ENCODE measurements around the gene FBXW5. TPM values are rescaled to one million over a fixed set of nuclear protein-coding genes. Genes with fewer than 3 reads are reported as not detected.

Gene FBXW5
- total and polyA plus RNA-seq, 2 donors (not counting 3 experiments of a cell fraction or from before 2014, with no cell fraction given), result 97.3 to 151 TPM

GRCh38 chr9:136903041-136903554 is 41.4 kb downstream of the FBXW5 start:
- H3K9ac ChIP-seq (replicated peaks; ENCODE audit: extremely low read depth, insufficient read depth, low read length), result no peak overlapping the region
- no peak for FAIRE-seq
- intact Hi-C loops (cut with micrococcal nuclease), result no loop called here
- H4K20me1 ChIP-seq (replicated peaks; ENCODE audit: control insufficient read depth, extremely low read depth, insufficient read depth, low read length), result no peaks in the 10 kb centered on the region
- DNase-seq (ENCODE audit: low read depth, low spot score), result no peak
- no peak overlapping the region for H3K4me3 ChIP-seq (replicated peaks in 1 of 3; ENCODE audit: insufficient read depth in 1 of 3, low read depth in 1 of 3, low read length in 3 of 3)
- dilution Hi-C loops (cut with MboI; ENCODE audit: extremely low pct_ligation_motif_present, low sequenced_read_pairs), result no loop called here
- no peaks in the 10 kb centered on the region for H3K79me2 ChIP-seq (ENCODE audit: control insufficient read depth, insufficient read depth, low read length)
- peaks cover 6 to 27% of the 10 kb centered on the region in 2 experiments for H3K36me3 ChIP-seq (ENCODE audit: control insufficient read depth in 2 of 2, extremely low read depth in 1 of 2, insufficient read depth in 2 of 2, low read length in 2 of 2)
- no peak overlapping the region for H3K4me2 ChIP-seq (ENCODE audit: insufficient read depth, low read length)
- POLR2A ChIA-PET, result no interaction called here
- no peak for TF ChIP-seq EZH2 (IDR thresholded peaks at IDR 0.05; ENCODE audit: borderline replicate concordance, low read depth, low read length, severe bottlenecking)
- H2AFZ ChIP-seq (ENCODE audit: low read depth, low read length), result no peak overlapping the region
- peaks cover 14% of the 10 kb centered on the region for H3K4me1 ChIP-seq (ENCODE audit: control insufficient read depth, extremely low read depth, insufficient read depth, low read length)
- no peaks in the 10 kb centered on the region for H3K9me1 ChIP-seq (replicated peaks; ENCODE audit: control insufficient read depth, extremely low read depth, insufficient read depth, low read length)
- no TSS peak for BruUV-seq (replicated peaks)
- H3K27me3 ChIP-seq (ENCODE audit: control insufficient read depth in 2 of 2, insufficient read depth in 2 of 2, low read length in 2 of 2), result no peaks in the 10 kb centered on the region
- CTCF ChIA-PET, result no interaction called here
- no peak overlapping the region for H3K27ac ChIP-seq (ENCODE audit: insufficient read depth, low read depth, low read length)
- no peaks in the 10 kb centered on the region for H3K9me3 ChIP-seq (replicated peaks; ENCODE audit: control insufficient read depth, insufficient read depth, low read length)

GRCh38 chr9:136902259-136902821 is 42.2 kb downstream of the FBXW5 start:
- no TSS peak for BruUV-seq (replicated peaks)
- Histone ChIP-seq H4K20me1 (replicated peaks; ENCODE audit: control insufficient read depth, extremely low read depth, insufficient read depth, low read length) (no peaks in the 10 kb centered on the region), H3K4me3 (replicated peaks in 1 of 3; ENCODE audit: insufficient read depth in 1 of 3, low read depth in 1 of 3, low read length in 3 of 3) (no peak overlapping the region), H2AFZ (ENCODE audit: low read depth, low read length) (no peak overlapping the region), H3K36me3 (ENCODE audit: control insufficient read depth in 2 of 2, extremely low read depth in 1 of 2, insufficient read depth in 2 of 2, low read length in 2 of 2) (peaks cover 2 to 21% of the 10 kb centered on the region in 2 experiments), H3K4me1 (ENCODE audit: control insufficient read depth, extremely low read depth, insufficient read depth, low read length) (peaks cover 14% of the 10 kb centered on the region), H3K27me3 (ENCODE audit: control insufficient read depth in 2 of 2, insufficient read depth in 2 of 2, low read length in 2 of 2) (no peaks in the 10 kb centered on the region), H3K4me2 (ENCODE audit: insufficient read depth, low read length) (no peak overlapping the region), H3K9me1 (replicated peaks; ENCODE audit: control insufficient read depth, extremely low read depth, insufficient read depth, low read length) (no peaks in the 10 kb centered on the region), H3K79me2 (ENCODE audit: control insufficient read depth, insufficient read depth, low read length) (peaks cover 1% of the 10 kb centered on the region), H3K9ac (replicated peaks; ENCODE audit: extremely low read depth, insufficient read depth, low read length) (no peak overlapping the region), H3K27ac (ENCODE audit: insufficient read depth, low read depth, low read length) (peak overlapping the region; percentile 7), H3K9me3 (replicated peaks; ENCODE audit: control insufficient read depth, insufficient read depth, low read length) (no peaks in the 10 kb centered on the region)
- dilution Hi-C loops (cut with MboI; ENCODE audit: extremely low pct_ligation_motif_present, low sequenced_read_pairs) (no loop called here), intact Hi-C loops (cut with micrococcal nuclease) (no loop called here)
- ChIA-PET CTCF (no interaction called here), POLR2A (no interaction called here)
- FAIRE-seq (peak; percentile 58), DNase-seq (ENCODE audit: low read depth, low spot score) (peak; percentile 66)
- TF ChIP-seq POLR2A (IDR thresholded peaks at IDR 0.05; ENCODE audit: low read depth, low read length), result no peak
- TF ChIP-seq FOS (IDR thresholded peaks at IDR 0.05; ENCODE audit: borderline replicate concordance, insufficient read depth, low read length), result no peak
- no peak for TF ChIP-seq GATA2 (IDR thresholded peaks at IDR 0.05; ENCODE audit: insufficient read depth, insufficient read length, low read depth, low read length)
- TF ChIP-seq, protein P1, sequence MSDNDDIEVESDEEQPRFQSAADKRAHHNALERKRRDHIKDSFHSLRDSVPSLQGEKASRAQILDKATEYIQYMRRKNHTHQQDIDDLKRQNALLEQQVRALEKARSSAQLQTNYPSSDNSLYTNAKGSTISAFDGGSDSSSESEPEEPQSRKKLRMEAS (IDR thresholded peaks at IDR 0.05; ENCODE audit: insufficient read depth, insufficient read length), result no peak
- TF ChIP-seq JUN (IDR thresholded peaks at IDR 0.05; ENCODE audit: borderline replicate concordance, insufficient read depth, insufficient read length, low read depth), result no peak
- TF ChIP-seq POLR2AphosphoS5 (IDR thresholded peaks at IDR 0.05; ENCODE audit: insufficient read depth, low read depth, low read length), result no peak
- no peak for TF ChIP-seq EZH2 (IDR thresholded peaks at IDR 0.05; ENCODE audit: borderline replicate concordance, low read depth, low read length, severe bottlenecking)
- TF ChIP-seq CTCF (IDR thresholded peaks at IDR 0.05; ENCODE audit: extremely low read depth in 1 of 2, insufficient read depth in 1 of 2, low read depth in 1 of 2, low read length in 2 of 2), result no peak

All from endothelial cell of umbilical vein (primary cell).